Amniotic epithelial cell (primary cell): ENCODE data around the gene CCR4.
"Not testable (repeated sequence)": the region's sequence is repeated elsewhere in the genome, so short reads cannot be mapped to it uniquely, and the experiment has no call there.

ENCODE experiments used
- DNase-seq: peaks from one replicate; pipeline ENCODE4 v3.0.0-alpha.2; 2010; ENCODE audit warnings: low read depth

Gene CCR4

DNA sequence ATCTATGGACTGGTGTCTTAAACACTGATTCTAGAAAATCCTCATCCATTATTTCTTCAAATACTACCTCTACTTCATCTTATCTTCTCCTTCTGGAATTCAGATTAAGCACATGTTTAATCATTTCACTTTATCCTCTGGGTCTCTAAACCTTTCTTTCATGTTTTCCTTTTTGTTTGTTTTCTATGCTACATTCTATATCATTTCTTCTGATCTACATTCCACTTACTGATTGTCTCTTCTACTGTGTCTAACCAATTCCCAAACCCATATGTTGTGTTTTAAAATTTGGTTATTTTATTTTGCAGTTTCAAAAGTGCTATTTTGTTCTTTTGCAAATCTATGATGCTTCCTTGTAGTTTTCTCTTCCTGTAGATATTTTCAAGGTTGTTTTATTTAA, 31.7 kb downstream of the CCR4 start:
- no peak for DNase-seq

DNA sequence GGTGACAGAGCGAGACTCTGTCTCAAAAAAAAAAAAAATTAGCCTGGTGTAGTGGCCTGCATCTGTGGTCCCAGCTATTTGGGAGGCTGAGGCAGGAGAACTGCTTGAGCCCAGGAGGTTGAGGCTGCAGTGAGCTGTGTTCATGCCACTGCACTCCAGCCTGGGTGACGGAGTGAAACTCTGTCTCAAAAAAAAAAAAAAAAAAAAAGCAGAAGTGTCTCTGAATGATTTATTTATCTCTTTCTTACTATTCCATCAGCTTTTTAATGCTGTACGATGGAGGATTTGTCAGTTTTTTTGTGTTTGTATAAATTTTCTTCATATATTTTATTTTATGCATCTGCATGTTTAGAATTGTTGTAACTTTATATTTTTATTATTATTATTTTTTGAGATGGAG, 33.5 kb downstream of the CCR4 start:
- DNase-seq: not testable (repeated sequence)

DNA sequence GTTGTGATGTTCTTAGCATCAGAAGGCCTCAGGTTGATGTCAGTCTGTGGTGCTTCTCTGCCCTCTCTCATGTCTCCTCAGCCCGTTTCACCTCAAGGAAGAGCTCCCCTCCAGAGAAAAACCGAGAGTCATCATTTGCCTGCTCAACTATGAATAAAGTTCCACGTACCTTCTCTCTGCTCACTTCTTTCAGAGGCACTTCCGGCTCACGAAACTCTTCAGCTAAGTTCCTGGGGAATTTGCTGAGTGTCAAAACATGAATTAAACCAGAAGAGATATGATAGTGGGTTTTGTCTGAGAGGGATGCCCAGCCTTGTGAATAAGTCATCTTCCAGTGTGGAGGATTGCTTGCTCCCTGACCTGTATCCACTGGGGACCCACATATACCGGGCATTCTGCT, 37.7 kb downstream of the CCR4 start:
- no peak for DNase-seq

DNA sequence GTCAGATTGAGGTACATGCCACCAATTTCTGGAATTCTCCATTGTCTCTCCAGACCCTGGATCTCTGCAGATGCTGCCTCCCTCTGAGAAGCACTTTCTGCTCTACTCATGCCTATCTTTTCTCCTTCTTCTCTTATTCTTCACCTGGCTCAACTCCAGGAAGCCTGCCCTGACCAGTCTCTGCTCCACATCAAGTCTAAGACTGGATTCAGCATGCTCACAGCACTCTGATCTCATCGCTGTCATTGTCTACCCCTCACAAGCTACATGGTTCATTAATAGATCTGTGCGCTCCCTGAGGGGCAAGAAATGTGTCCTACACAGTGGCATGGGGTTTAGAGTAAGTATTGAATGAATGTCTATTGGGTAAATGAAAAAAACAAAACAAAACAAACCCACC, 38.7 kb downstream of the CCR4 start:
- no peak for DNase-seq

DNA sequence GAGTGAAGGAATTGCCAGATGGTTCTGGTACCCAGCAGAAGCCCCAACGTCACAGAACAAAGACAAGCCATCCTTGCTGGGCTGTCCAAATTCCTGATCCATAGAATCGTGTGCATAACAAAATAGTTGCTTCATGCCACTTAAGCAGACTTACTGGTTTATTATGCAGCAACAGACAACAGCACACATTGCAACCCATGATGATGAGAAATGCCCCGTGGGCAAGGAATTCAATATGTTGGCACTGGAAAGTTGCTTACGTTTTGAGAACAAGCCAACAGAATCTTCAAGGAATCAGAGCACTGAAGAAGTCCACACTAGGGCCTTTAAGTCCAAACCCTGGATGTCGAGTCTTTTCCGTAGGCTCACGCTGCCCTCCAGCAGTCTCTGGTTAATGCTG, 40.3 kb downstream of the CCR4 start:
- no peak for DNase-seq

DNA sequence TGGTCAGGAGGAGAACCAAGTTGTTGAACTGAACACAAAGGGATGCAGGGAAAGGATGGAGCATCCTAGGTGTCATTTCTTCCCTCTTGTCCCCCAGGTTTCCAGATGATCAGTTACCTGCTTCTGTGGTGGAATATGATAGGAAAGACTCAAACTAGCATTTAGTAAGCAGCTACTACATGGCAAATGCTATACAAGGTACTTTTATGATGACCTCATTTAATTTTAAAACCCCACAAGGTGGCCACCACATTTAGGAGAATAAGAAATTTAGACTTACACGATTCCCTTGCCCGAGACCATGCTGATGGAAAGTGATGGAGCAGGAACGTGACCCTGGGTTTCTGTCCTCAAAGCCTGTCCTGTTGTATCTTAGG, 40.9 kb downstream of the CCR4 start:
- DNase-seq: no peak

DNA sequence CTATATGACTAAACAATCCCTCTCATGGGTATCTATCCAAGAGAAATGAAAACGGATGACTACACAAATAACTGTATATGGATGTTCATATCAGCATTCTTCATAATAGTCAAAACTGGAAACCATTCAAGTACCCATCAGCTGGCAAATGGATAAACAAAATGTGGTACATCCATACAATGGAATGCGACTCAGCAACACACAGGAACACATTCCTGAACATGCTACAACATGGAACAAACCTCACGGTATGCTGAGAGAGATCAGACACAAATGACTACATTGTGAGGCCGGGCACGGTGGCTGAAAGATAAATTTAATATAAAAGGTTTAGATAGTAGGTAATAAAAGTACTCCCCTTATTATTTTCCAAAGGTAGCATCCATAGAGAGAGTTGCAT, 42.6 kb downstream of the CCR4 start:
- no peak for DNase-seq

DNA sequence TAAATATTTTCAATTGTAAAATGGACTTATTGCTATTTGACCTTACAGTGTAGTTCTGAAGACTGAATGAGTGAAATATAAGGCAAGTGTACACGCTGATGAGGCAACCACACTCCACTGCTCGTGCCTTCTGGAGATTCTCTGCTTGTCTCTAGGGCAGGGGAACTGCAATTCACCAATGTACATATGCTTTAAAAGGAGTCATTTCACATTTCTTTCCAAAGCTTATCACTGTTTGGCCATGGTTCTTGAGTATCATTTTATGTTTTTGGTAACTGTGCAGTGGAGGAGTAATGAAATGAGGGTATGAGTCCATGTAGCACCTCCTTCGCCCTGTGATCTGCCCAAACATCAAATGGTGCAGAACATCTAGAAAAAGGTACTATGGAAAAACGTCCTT, 43.7 kb downstream of the CCR4 start:
- DNase-seq: no peak

DNA sequence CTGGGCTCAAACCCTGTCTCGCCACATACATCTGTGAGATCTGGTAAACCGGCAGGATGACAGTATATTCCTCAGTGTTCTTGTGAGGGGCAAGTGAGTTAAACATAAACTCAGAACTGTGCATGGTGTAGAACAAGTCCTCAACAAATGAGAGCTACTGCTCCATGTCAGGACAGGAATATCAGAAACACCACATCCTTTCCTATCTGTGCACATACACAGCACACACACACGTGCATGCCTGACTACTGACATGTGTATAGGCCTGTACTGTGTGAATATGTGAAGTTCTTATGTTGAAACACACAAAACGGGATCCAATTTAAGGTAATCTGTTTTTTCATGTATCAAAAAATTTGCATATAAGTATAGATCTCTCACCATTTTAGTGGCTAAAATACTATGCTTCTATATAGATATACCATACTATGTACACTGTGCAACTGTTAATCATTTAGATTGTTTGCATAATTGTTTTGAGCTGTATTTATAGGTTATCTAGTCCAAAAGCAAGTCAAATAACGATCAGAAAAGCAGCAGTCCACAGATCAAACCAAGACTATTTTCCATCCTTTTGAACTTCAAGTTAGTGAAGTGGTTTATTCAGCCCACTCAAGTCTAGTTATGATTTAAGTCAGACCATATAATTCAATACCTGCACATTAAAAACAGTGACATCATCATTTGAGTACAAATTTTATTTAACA, 44.8 kb downstream of the CCR4 start:
- DNase-seq: no peak

DNA sequence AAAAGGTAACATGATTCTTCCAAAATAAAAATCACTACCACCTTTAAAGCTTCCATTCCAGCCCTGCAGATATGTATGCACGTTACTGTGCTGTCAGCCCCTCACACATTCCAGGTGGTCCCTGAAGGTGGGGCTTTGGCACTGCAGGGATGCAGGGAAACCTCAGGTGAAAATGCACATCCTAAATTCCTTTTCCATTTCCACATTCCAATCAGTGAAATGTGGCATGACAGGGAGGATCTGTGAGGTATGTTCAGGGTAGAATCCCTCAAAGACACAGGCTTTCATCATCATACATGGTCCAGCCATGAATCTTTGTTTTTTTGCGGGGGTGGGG, 45.3 kb downstream of the CCR4 start:
- DNase-seq: no peak

DNA sequence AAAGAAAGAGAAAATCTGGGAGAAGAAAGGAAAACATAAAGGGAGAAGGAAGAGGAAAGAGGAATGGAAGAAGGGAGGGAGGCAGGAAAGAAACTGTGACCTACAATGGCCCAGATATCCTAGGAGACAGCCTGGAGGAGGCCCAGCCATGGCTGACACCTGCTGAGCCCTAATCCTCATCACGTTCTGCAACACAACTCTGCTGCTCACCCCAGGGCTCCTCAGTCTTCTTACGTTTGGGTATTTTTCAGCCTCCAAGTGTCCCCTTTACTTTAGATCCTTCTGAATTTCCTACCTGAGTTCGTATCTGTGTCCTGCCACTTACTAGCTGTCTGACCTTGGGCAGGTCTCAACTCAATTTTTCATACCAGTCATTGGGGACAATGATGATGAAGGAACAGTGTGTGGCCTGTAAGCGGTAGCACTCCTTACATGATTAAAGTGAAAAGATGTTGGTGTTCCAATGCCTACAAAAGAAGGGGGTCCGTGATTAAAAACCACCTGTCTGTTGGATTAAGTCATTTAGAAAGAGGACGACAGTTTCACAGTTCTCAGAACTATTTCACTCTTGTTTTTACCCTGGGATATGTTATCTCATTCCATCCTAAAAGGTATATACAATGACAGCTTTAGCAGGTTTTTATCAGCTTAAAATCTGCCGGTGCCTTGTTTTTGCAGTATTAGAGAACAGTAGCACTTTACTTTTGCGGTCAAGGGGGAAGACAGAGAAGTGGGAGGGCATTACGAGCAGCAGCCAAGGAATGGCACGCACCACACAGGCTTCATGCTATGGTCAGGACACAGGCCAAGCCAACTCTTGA, 47.4 kb downstream of the CCR4 start:
- DNase-seq: no peak

DNA sequence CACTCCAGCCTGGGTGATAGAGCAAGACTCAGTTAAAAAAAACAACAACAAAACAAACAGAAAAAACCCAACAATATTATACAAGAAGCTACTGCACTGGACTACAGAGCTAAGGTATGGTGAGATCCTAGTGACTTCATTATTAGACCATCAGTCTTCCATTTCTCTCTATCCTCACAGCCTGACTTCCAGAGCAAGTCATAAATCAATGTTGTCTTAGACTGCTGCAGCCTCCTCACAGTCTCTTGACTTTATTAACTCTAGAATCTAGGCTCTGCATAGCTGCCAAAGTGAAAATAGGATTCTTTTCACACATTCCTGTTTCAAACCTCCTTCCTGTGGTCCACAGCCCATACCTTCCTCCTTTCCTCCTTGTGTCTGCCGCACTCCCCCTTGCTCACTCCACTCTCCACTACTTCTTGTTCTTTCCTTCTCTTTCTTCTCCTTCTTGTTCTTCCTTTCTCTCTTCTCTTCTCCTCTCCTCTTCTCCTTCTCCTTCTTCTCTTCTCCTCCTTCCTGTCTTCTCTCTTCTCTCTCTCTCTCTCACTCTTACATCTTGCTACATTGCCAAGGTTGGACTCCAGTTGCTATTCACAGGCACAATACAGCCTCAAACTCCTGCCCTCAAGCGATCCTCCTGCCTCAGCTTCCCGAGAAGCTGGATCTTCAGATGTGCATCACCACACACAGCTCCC, 49.4 kb downstream of the CCR4 start:
- no peak for DNase-seq

DNA sequence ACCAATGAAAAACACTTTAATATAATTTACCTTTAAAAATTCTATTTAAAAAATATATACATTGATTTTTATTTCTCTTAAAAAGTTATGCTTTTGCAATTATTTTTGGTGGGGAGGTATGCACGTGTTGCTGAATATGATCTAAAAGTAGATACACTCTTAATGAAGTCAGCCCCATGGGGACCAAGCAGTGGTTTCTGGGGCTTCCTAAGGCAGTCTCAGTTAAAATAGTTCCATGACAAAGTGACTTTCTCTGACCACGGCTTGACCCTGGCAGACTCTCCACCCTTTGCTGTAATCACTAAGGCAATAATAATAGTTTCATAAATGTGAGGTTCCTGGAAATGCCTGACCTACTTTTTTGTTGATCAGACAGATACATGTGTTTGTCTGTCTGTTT, 50.4 kb downstream of the CCR4 start:
- DNase-seq: no peak

DNA sequence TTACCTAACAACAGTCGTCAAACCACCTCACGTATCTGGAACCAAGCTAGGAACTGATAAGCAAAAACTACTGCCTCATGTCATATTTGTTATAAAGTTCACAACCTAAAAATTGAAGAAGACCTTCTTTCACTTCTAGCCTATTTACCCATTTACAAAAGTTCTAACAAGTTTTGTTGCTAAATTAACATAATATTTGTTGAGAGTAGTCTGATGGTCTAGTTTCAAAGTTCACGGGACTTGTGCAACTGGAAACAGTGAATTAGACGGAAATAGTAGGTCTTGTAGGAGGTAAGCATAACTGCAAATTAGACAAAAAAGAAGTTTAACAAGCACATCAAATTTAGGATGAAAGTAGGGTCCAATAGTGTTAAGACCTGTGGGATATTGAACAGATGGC, 51.9 kb downstream of the CCR4 start:
- DNase-seq: no peak

DNA sequence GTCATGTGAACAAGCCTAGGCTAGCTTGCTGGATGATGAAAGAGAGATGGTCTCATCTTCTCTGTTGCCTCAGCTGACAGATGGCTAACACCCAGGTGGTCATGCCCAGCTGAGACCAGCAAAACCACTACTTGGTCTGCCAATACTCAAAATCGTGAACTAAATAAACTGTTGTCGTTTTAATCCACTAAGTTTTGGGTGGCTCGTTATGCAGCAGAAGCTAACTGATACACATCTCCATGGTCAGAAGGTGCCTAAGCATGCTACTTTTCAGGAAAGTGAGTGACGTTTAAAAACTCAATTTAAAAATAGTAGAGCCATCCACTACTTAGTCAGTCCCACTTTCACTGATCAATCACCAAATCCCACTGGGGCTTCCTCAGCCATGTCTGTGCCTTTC, 52.8 kb downstream of the CCR4 start:
- DNase-seq: no peak

DNA sequence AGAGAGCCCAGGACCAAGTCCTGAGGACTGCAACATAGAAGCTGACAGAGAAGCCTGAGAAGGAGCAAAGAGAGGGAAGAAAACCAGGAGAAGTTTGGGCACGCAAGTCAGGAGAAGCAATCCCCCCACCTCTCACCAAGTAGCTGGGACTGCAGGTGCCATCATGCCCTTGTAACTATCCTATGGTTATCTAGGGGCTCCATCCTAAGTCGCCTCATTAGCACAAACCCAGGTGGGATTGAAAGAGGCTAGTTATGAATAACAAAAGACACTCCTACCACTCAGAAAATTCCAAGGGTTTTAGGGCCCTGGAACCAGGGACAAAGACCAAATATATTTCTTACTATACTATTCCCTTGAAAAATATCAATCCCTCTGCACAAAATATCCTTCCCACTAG, 53.5 kb downstream of the CCR4 start:
- DNase-seq: no peak
